Left lung (tissue), 10 donors: ENCODE measurements around the gene TNFRSF6B. TPM values are rescaled to one million over a fixed set of nuclear protein-coding genes. Genes with fewer than 3 reads are reported as not detected.

Experiments
- ATAC-seq: fragments of 200-7000 bp; cut with Tn5 transposase; one replicate; pipeline ENCODE4 v1.9.1; 2020; ENCODE audit warnings: moderate library complexity
- DNase-seq, 4 donors: peaks; one replicate each; pipeline ENCODE4 v3.0.0-alpha.2; 2013 to 2020
- H3K27ac ChIP-seq, 2 donors: fragments of 200-600 bp; sonication (generic) in 1 of 2; one replicate each; pipeline versions ENCODE4 v1.5.0 to v1.8.0; 2020 to 2021
- H3K27me3 ChIP-seq, 2 donors: fragments of 200-600 bp; sonication (generic) in 1 of 2; one replicate each; pipeline versions ENCODE4 v1.5.0 to v1.8.0; 2020 to 2021
- H3K36me3 ChIP-seq, 2 donors: fragments of 200-600 bp; sonication (generic) in 1 of 2; one replicate each; pipeline versions ENCODE4 v1.5.0 to v1.8.0; 2020 to 2021
- H3K4me1 ChIP-seq, 2 donors: fragments of 200-600 bp; one replicate each; pipeline ENCODE4 v1.8.0; 2021
- H3K4me3 ChIP-seq, 2 donors: fragments of 200-600 bp; sonication (generic) in 1 of 2; one replicate each; pipeline versions ENCODE4 v1.5.0 to v1.8.0; 2020 to 2021; ENCODE audit warnings: mild to moderate bottlenecking in 1 of 2
- H3K9me3 ChIP-seq, 2 donors: fragments of 200-600 bp; sonication (generic) in 1 of 2; one replicate each; pipeline versions ENCODE4 v1.5.0 to v1.8.0; 2020 to 2021
- intact Hi-C, 2 donors: fragments of 100-400 bp; cut with DNase I; formaldehyde crosslinking; loops; one replicate each; pipeline versions ENCODE4 v1.11.2 to v1.14.2; 2022
- polyA plus RNA-seq, 6 donors: library from polyadenylated mRNA; unstranded; fragments of 120-200 nt; gene quantifications; one replicate each; pipeline ENCODE4 v1.2.1, GENCODE V29; 2013; ENCODE audit not compliant: insufficient read length in 6 of 6
- total RNA-seq, 2 donors: library from RNA; stranded (reverse); fragmentation: NEBNext Ultra II Directional; extraction: Animal tissue kit (Norgen Biotek cat#: 25700); gene quantifications; one replicate each; pipeline ENCODE4 v1.2.1, GENCODE V29; 2021
- TF ChIP-seq, protein P1 (sequence below), 2 donors: fragments of 200-600 bp; sonication (generic) in 1 of 2; IDR thresholded peaks; one replicate each; pipeline versions ENCODE4 v1.5.0 to v1.8.0; 2021; ENCODE audit warnings: antibody characterized with exemption in 2 of 2
- donor health status: DM: no; HTN: yes; CAD: no.
- donor health status: DM: no; HTN: no; CAD: no.

The TNFRSF6B gene
- total and polyA plus RNA-seq, 8 donors, result 1.6 to 17.6 (median 2.7) TPM

DNA sequence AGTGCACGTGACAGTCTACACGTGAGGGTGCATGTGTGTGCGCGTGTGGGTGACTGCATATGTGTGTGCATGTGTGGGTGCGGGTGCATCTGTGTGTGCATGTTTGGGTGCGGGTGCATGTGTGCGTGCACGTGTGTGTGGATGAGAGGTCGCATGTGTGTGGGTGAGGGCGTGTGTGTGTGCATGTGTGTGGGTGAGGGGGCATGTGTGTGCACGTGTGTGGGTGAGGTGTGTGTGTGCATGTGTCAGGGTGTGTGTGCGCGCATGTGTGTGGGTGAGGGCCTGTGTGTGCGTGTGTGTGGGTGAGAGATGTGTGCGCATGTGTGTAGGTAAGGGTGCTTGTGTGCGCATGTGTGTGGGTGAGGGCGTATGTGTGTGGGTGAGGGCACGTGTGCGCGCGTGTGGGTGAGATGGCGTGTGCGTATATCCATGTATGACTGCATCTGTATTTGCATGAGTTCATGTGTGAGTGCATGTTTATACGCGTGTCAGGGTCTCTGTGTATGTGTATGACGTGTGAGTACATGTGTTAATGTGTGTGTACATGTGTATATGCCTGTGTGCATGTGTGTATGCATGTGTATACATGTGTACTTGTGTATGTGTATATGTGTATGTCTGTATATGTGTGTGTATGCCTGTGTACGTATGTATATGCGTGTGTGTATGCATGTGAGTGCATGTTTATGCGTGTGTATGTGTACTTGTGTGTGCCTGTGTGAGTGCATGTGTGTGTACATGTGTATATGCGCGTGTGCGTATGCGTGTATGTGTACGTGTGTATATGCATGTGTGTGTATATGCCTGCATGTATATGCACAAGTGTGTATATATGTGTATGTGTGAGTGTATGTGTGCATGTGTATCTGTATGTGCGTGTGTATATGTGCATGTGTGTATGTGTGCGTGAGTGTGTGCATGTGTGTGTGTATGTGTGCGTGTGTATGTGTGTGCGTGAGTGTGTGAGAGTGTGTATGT, 36.0 kb downstream of the TNFRSF6B start:
- no peaks in the 10 kb centered on the region for H3K9me3 ChIP-seq
- TF ChIP-seq, protein P1, sequence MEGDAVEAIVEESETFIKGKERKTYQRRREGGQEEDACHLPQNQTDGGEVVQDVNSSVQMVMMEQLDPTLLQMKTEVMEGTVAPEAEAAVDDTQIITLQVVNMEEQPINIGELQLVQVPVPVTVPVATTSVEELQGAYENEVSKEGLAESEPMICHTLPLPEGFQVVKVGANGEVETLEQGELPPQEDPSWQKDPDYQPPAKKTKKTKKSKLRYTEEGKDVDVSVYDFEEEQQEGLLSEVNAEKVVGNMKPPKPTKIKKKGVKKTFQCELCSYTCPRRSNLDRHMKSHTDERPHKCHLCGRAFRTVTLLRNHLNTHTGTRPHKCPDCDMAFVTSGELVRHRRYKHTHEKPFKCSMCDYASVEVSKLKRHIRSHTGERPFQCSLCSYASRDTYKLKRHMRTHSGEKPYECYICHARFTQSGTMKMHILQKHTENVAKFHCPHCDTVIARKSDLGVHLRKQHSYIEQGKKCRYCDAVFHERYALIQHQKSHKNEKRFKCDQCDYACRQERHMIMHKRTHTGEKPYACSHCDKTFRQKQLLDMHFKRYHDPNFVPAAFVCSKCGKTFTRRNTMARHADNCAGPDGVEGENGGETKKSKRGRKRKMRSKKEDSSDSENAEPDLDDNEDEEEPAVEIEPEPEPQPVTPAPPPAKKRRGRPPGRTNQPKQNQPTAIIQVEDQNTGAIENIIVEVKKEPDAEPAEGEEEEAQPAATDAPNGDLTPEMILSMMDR (IDR thresholded peaks at IDR 0.05), result no peak
- peaks cover 2 to 28% of the 10 kb centered on the region in 2 donors for H3K4me1 ChIP-seq
- peaks cover 0 to 8% of the 10 kb centered on the region in 2 donors for H3K27me3 ChIP-seq
- H3K4me3 ChIP-seq, result no peak overlapping the region
- no peak overlapping the region for H3K27ac ChIP-seq
- DNase-seq (peak in 1 of 4 donors; percentile 55), ATAC-seq (no peak)
- peaks cover 0 to 49% of the 10 kb centered on the region in 2 donors for H3K36me3 ChIP-seq
- intact Hi-C loops, result no loop called here

DNA sequence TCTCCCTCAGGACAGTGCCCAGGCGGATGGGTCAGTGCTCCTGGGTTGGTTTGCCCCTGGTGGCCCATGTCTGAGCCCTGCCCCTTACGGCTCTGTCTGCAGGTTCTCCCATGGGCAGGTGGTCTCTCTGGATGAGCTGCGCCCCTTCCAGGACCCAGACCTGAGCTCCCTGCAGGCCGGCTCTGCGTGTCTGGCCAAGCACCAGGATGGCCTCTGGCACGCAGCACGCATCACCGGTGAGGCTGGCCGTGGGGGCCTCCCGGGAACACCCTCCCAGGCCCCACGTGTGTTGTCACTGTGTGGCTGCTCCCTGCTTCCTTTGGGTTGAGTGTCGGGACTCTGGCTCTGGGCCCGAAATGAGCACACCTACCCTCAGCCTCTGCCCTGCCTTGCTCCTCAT, 36.7 kb downstream of the TNFRSF6B start:
- Histone ChIP-seq H3K4me1 (peaks cover 9 to 30% of the 10 kb centered on the region in 2 donors), H3K36me3 (peaks cover 0 to 49% of the 10 kb centered on the region in 2 donors), H3K27ac (no peak overlapping the region), H3K4me3 (no peak overlapping the region), H3K9me3 (no peaks in the 10 kb centered on the region), H3K27me3 (peaks cover 0 to 15% of the 10 kb centered on the region in 2 donors)
- peak in 1 of 4 donors; percentile 55 for DNase-seq
- TF ChIP-seq, protein P1 (IDR thresholded peaks at IDR 0.05), result no peak
- ATAC-seq, result no peak
- intact Hi-C loops, result no loop called here

DNA sequence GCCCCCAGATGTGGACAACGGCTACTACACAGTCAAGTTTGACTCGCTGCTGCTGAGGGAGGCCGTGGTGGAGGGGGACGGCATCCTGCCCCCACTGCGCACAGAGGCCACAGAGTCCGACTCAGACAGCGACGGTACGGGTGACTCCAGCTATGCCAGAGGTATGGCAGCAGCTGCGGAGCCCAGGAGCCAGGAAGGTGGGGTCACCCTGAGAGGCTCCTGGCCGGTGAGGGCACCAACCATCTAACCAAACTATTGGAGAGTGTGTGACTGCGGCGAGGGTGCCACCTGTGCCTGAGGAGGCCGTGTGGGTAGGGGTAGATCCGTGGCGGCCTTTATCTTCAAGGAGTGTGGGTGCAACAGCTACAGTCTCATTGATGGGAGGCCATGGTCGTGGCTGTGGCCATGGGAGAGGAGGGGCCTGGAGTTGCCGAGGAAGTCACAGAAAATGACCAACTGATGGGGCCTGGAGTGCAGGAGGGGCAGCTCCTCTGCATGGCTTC, 37.2 kb downstream of the TNFRSF6B start:
- ATAC-seq, result no peak
- no peaks in the 10 kb centered on the region for H3K9me3 ChIP-seq
- peaks cover 14 to 30% of the 10 kb centered on the region in 2 donors for H3K4me1 ChIP-seq
- H3K27ac ChIP-seq, result no peak overlapping the region
- TF ChIP-seq, protein P1 (IDR thresholded peaks at IDR 0.05), result no peak
- peak in 1 of 4 donors; percentile 54 for DNase-seq
- intact Hi-C loops, result no loop called here
- no peak overlapping the region for H3K4me3 ChIP-seq
- peaks cover 0 to 49% of the 10 kb centered on the region in 2 donors for H3K36me3 ChIP-seq
- H3K27me3 ChIP-seq, result peaks cover 0 to 20% of the 10 kb centered on the region in 2 donors

DNA sequence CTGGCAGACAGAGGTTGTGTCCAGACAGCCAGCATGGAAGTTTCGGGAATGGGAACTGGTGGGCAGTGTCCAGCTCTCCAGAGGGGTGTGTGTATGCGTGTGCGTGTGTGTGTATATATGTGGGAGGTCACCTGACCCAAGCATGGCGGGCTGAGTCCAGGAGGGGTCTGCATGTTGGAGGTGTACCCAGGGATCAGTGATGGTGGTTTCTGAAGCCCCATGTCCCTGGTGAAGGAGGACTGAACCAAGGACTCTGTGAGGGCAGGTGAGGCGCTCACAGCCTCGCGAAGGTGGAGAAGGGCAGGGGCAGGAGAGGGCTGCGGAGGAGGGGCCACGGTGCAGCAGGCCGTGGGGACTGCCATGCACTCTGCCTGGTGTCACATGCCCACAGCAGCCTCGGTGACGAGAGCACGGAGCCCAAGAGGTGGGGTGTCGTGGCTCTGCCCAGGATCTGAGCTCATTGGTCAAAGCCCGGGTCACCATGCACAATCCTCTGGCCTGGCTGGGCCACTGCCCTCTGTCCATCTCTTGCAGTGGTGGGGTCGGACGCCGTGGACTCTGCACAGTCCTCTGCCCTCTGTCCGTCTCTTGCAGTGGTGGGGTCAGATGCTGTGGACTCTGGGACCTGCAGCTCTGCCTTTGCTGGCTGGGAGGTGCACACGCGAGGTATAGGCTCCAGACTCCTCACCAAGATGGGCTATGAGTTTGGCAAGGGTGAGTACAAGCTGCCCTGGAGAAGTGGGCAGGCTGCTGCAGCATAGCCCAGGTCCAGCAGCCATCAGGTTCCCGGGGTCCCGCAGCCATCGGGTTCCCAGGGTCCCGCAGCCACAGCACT, 37.9 kb downstream of the TNFRSF6B start:
- H3K27ac ChIP-seq, result no peak overlapping the region
- peaks cover 0 to 26% of the 10 kb centered on the region in 2 donors for H3K27me3 ChIP-seq
- peaks cover 0 to 49% of the 10 kb centered on the region in 2 donors for H3K36me3 ChIP-seq
- intact Hi-C loops, result no loop called here
- DNase-seq (peak in 1 of 4 donors; percentile 69), ATAC-seq (no peak)
- TF ChIP-seq, protein P1 (IDR thresholded peaks at IDR 0.05), result no peak
- no peaks in the 10 kb centered on the region for H3K9me3 ChIP-seq
- H3K4me1 ChIP-seq, result peaks cover 20 to 30% of the 10 kb centered on the region in 2 donors
- H3K4me3 ChIP-seq, result no peak overlapping the region
